Progenitor cell of endocrine pancreas (in vitro differentiated cells): ENCODE measurements around the gene SLC25A22. TPM values are rescaled to one million over a fixed set of nuclear protein-coding genes. Genes with fewer than 3 reads are reported as not detected.

Source experiments
- DNase-seq: peaks from one replicate; pipeline ENCODE4 v3.0.0; 2021; ENCODE audit warnings: low spot score; ENCODE audit not compliant: unreplicated experiment
- H3K27ac Mint-ChIP-seq: 2 replicates; pipeline ENCODE4 v1.8.0; 2021; ENCODE audit warnings: mild to moderate bottlenecking, moderate library complexity, mixed read lengths
- H3K27me3 Mint-ChIP-seq: 2 replicates; pipeline ENCODE4 v1.8.0; 2021; ENCODE audit warnings: mixed read lengths
- H3K36me3 Mint-ChIP-seq: 2 replicates; pipeline ENCODE4 v1.8.0; 2022; ENCODE audit warnings: mixed read lengths; ENCODE audit not compliant: insufficient read depth
- H3K4me1 Mint-ChIP-seq: 2 replicates; pipeline ENCODE4 v1.8.0; 2021; ENCODE audit warnings: low read depth, mixed read lengths
- H3K4me3 Mint-ChIP-seq: 2 replicates; pipeline ENCODE4 v1.8.0; 2021; ENCODE audit warnings: low read depth, mild to moderate bottlenecking, moderate library complexity, mixed read lengths
- H3K9me3 Mint-ChIP-seq: 2 replicates; pipeline ENCODE4 v1.8.0; 2021; ENCODE audit warnings: low read depth, mixed read lengths
- total RNA-seq: library from RNA; stranded (reverse); gene quantifications from 2 replicates; pipeline ENCODE4 v1.2.1, GENCODE V29; 2021
- TF ChIP-seq, protein P1 (sequence below): fragments of 200-600 bp; sonication (generic); IDR thresholded peaks from one replicate; pipeline ENCODE4 v1.5.0; 2021; ENCODE audit warnings: antibody characterized with exemption, mild to moderate bottlenecking; ENCODE audit not compliant: unreplicated experiment

Gene SLC25A22
- total RNA-seq, 1 donor from 2014 or later, result 40.5 TPM

DNA sequence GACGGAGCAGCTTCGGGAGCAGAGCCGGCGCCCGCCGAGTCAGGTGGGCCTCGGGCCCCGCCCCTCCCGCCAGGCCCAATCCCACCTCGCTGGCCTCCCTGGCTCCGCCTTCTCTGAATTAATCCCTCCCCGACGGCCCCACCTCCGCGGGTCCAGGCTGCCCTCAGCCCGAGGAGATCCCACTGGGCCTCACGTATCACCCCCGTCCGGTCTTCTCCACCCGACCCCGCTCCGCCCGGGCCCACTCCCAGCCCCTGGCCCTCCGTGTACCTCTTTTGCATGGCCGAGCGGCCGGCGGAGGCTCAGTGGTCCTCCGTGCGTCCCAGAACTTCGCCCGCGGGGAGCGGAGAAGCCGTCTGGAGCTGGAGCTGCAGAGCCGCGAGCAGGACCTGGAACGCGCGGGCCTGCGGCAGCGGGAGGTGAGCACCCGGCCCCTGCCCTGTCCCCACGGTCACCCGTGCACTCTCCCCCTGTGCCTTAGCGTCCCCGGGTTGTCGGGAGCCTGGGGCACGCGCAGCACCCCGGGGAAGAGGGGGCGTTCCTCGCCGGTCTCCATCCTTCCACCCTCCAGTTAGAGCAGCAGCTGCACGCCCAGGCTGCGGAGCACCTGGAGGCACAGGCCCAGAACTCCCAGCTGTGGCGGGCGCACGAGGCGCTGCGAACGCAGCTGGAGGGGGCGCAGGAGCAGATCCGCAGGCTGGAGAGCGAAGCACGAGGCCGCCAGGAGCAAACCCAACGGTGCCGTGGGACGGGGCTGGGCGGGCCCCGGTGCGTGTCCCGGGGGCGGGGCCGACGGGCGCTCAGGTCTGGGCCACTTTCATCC lies 32.4 kb upstream of the SLC25A22 start:
- no peaks in the 10 kb centered on the region for H3K9me3 Mint-ChIP-seq
- H3K4me1 Mint-ChIP-seq, result peaks cover 12% of the 10 kb centered on the region
- H3K4me3 Mint-ChIP-seq, result peak overlapping the region; percentile 47
- no peak overlapping the region for H3K27ac Mint-ChIP-seq
- DNase-seq, result peak; percentile 66
- H3K36me3 Mint-ChIP-seq, result no peaks in the 10 kb centered on the region
- peaks cover 35% of the 10 kb centered on the region for H3K27me3 Mint-ChIP-seq
- TF ChIP-seq, protein P1, sequence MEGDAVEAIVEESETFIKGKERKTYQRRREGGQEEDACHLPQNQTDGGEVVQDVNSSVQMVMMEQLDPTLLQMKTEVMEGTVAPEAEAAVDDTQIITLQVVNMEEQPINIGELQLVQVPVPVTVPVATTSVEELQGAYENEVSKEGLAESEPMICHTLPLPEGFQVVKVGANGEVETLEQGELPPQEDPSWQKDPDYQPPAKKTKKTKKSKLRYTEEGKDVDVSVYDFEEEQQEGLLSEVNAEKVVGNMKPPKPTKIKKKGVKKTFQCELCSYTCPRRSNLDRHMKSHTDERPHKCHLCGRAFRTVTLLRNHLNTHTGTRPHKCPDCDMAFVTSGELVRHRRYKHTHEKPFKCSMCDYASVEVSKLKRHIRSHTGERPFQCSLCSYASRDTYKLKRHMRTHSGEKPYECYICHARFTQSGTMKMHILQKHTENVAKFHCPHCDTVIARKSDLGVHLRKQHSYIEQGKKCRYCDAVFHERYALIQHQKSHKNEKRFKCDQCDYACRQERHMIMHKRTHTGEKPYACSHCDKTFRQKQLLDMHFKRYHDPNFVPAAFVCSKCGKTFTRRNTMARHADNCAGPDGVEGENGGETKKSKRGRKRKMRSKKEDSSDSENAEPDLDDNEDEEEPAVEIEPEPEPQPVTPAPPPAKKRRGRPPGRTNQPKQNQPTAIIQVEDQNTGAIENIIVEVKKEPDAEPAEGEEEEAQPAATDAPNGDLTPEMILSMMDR, result no peak

GRCh38 chr11:829847-830294 lies 31.8 kb upstream of the SLC25A22 start:
- Mint-ChIP-seq H3K27me3 (peaks cover 35% of the 10 kb centered on the region), H3K9me3 (no peaks in the 10 kb centered on the region), H3K4me1 (peaks cover 14% of the 10 kb centered on the region), H3K4me3 (peak overlapping the region; percentile 21), H3K36me3 (peaks cover 2% of the 10 kb centered on the region), H3K27ac (no peak overlapping the region)
- DNase-seq, result no peak
- TF ChIP-seq, protein P1, result no peak

GRCh38 chr11:829176-829846 lies 31.2 kb upstream of the SLC25A22 start:
- peaks cover 2% of the 10 kb centered on the region for H3K36me3 Mint-ChIP-seq
- H3K27me3 Mint-ChIP-seq, result peaks cover 35% of the 10 kb centered on the region
- no peaks in the 10 kb centered on the region for H3K9me3 Mint-ChIP-seq
- no peak overlapping the region for H3K27ac Mint-ChIP-seq
- no peak overlapping the region for H3K4me3 Mint-ChIP-seq
- no peak for DNase-seq
- peaks cover 14% of the 10 kb centered on the region for H3K4me1 Mint-ChIP-seq
- TF ChIP-seq, protein P1, result no peak

DNA sequence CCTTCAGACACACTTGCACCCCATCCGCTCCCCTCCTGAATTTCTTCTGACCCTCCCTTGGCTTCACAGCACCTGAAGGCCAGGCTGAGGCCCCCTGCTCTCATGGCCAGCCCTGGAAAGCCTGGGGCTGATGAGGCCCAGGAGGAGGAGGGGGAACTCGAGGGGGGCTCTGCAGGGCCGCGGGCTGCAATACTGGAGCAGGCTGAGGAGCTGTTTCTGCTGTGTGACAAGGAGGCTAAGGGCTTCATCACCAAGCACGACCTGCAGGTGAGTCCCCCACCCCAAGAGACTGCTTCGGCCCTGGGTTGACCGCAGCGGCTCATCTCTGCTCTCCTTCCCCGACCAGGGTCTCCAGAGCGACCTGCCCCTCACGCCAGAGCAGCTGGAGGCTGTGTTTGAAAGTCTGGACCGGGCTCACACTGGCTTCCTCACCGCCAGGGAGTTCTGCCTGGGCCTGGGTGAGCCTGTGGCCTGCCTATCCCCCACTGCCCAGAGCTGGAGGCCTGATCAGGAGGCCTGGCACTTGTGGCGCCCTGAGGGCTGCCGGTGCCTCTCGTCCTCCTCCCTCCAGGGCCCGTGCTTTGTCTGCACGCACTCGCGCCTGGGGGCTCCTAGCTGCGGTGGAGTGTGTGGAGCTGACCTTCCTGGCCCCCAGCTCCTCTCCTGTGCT lies 30.6 kb upstream of the SLC25A22 start:
- no peak overlapping the region for H3K27ac Mint-ChIP-seq
- H3K36me3 Mint-ChIP-seq, result peaks cover 2% of the 10 kb centered on the region
- no peak for DNase-seq
- H3K4me3 Mint-ChIP-seq, result no peak overlapping the region
- TF ChIP-seq, protein P1, result no peak
- peaks cover 35% of the 10 kb centered on the region for H3K27me3 Mint-ChIP-seq
- peaks cover 10% of the 10 kb centered on the region for H3K4me1 Mint-ChIP-seq
- no peaks in the 10 kb centered on the region for H3K9me3 Mint-ChIP-seq

GRCh38 chr11:827897-828192 lies 29.8 kb upstream of the SLC25A22 start, which contains the start of gene CRACR2B:
TSS of gene CRACR2B (plus strand) at chr11:827919. CDS start at chr11:828608, 689 bp downstream.
- TF ChIP-seq, protein P1, result no peak
- Mint-ChIP-seq H3K27me3 (peaks cover 35% of the 10 kb centered on the region), H3K9me3 (no peaks in the 10 kb centered on the region), H3K4me1 (peaks cover 10% of the 10 kb centered on the region), H3K36me3 (peaks cover 2% of the 10 kb centered on the region), H3K4me3 (peak within 1 kb of the TSS; percentile 75), H3K27ac (no peak within 1 kb of the TSS)
- DNase-seq, result no peak
